ENCODE measurements around the gene STK17A. TPM values are rescaled to one million over a fixed set of nuclear protein-coding genes. Genes with fewer than 3 reads are reported as not detected.
"Not testable (repeated sequence)": the region's sequence is repeated elsewhere in the genome, so short reads cannot be mapped to it uniquely, and the experiment has no call there.

The STK17A gene
- total and polyA plus RNA-seq, 2 donors from 2014 or later: 12.8 to 15.5 TPM

GRCh38 chr7:43669286-43670081 is 86.6 kb downstream of the STK17A start:
- H3K27me3 ChIP-seq (ENCODE audit: control insufficient read depth, insufficient read depth, low read length): no peaks in the 10 kb centered on the region
- H3K27ac ChIP-seq (ENCODE audit: low read depth in 2 of 2, low read length in 2 of 2): no peak overlapping the region
- H3K4me1 ChIP-seq (ENCODE audit: control insufficient read depth in 2 of 3, insufficient read depth in 2 of 3, low read depth in 1 of 3, low read length in 3 of 3): peaks cover 0 to 6% (median 0%) of the 10 kb centered on the region in 3 donors
- TF ChIP-seq CTCF (IDR thresholded peaks at IDR 0.05; ENCODE audit: borderline replicate concordance, extremely low read depth, insufficient read depth): no peak
- intact Hi-C loops (cut with DNase I): no loop called here
- no peak overlapping the region for H3K9ac ChIP-seq (ENCODE audit: low read length in 3 of 3)
- H3K4me3 ChIP-seq (ENCODE audit: low read length in 3 of 3): no peak overlapping the region
- peaks cover 0 to 7% (median 0%) of the 10 kb centered on the region in 3 donors for H3K9me3 ChIP-seq (ENCODE audit: control insufficient read depth in 2 of 3, insufficient read depth in 1 of 3, low read length in 3 of 3)
- no peaks in the 10 kb centered on the region for H3K36me3 ChIP-seq (ENCODE audit: control insufficient read depth in 2 of 3, insufficient read depth in 3 of 3, low read length in 3 of 3)
- FAIRE-seq: no peak
- DNase-seq: no peak

GRCh38 chr7:43671521-43671920 is 88.6 kb downstream of the STK17A start:
- TF ChIP-seq CTCF (IDR thresholded peaks at IDR 0.05; ENCODE audit: borderline replicate concordance, extremely low read depth, insufficient read depth): no peak
- FAIRE-seq: no peak

GRCh38 chr7:43673243-43673976 is 90.5 kb downstream of the STK17A start:
- H3K9ac ChIP-seq (ENCODE audit: low read length in 3 of 3); H3K27me3 ChIP-seq (ENCODE audit: control insufficient read depth, insufficient read depth, low read length): not testable (repeated sequence)

More at GRCh38 chr7:43671521-43671920, 88.6 kb downstream of the STK17A start:
- H3K4me3 ChIP-seq (ENCODE audit: low read length in 3 of 3): no peak overlapping the region
- H3K9ac ChIP-seq (ENCODE audit: low read length in 3 of 3): no peak overlapping the region
- no peak overlapping the region for H3K27ac ChIP-seq (ENCODE audit: low read depth in 2 of 2, low read length in 2 of 2)
- no peaks in the 10 kb centered on the region for H3K27me3 ChIP-seq (ENCODE audit: control insufficient read depth, insufficient read depth, low read length)
- peaks cover 0 to 8% (median 0%) of the 10 kb centered on the region in 3 donors for H3K4me1 ChIP-seq (ENCODE audit: control insufficient read depth in 2 of 3, insufficient read depth in 2 of 3, low read depth in 1 of 3, low read length in 3 of 3)
- H3K36me3 ChIP-seq (ENCODE audit: control insufficient read depth in 2 of 3, insufficient read depth in 3 of 3, low read length in 3 of 3): no peaks in the 10 kb centered on the region
- peaks cover 0 to 7% (median 0%) of the 10 kb centered on the region in 3 donors for H3K9me3 ChIP-seq (ENCODE audit: control insufficient read depth in 2 of 3, insufficient read depth in 1 of 3, low read length in 3 of 3)
- intact Hi-C loops (cut with DNase I): no loop called here
- no peak for DNase-seq

More at GRCh38 chr7:43673243-43673976, 90.5 kb downstream of the STK17A start:
- H3K4me3 ChIP-seq (ENCODE audit: low read length in 3 of 3); FAIRE-seq; H3K27ac ChIP-seq (ENCODE audit: low read depth in 2 of 2, low read length in 2 of 2); H3K4me1 ChIP-seq (ENCODE audit: control insufficient read depth in 2 of 3, insufficient read depth in 2 of 3, low read depth in 1 of 3, low read length in 3 of 3); intact Hi-C loops (cut with DNase I); H3K36me3 ChIP-seq (ENCODE audit: control insufficient read depth in 2 of 3, insufficient read depth in 3 of 3, low read length in 3 of 3); H3K9me3 ChIP-seq (ENCODE audit: control insufficient read depth in 2 of 3, insufficient read depth in 1 of 3, low read length in 3 of 3); DNase-seq: not testable (repeated sequence)
